BLaER1 (cell line): ENCODE measurements around the gene IDH2.

Source experiments
- H3K27ac ChIP-seq: shearing (Covaris generic); formaldehyde crosslinking; 2 replicates; pipeline ENCODE4 v1.8.1; 2022
- H3K27me3 ChIP-seq: shearing (Covaris generic); formaldehyde crosslinking; 2 replicates; pipeline ENCODE4 v1.8.1; 2022
- H3K36me3 ChIP-seq: shearing (Covaris generic); formaldehyde crosslinking; 2 replicates; pipeline ENCODE4 v1.8.1; 2022
- H3K4me1 ChIP-seq: shearing (Covaris generic); formaldehyde crosslinking; 2 replicates; pipeline ENCODE4 v1.8.1; 2022
- H3K4me2 ChIP-seq: shearing (Covaris generic); formaldehyde crosslinking; 2 replicates; pipeline ENCODE4 v1.8.1; 2022
- H3K4me3 ChIP-seq: shearing (Covaris generic); formaldehyde crosslinking; 2 replicates; pipeline ENCODE4 v1.8.1; 2022
- H3K9ac ChIP-seq: shearing (Covaris generic); formaldehyde crosslinking; 2 replicates; pipeline ENCODE4 v1.8.1; 2022
- H3K9me3 ChIP-seq: shearing (Covaris generic); formaldehyde crosslinking; 2 replicates; pipeline ENCODE4 v1.8.1; 2022
- H4K20me1 ChIP-seq: shearing (Covaris generic); formaldehyde crosslinking; 2 replicates; pipeline ENCODE4 v1.8.1; 2022
- Cebpa-rat ChIP-seq: shearing (Covaris generic); IDR thresholded peaks from 2 replicates; pipeline ENCODE4 v1.8.1; 2022

Gene IDH2

GRCh38 chr15:90039996-90040395 is 62.3 kb downstream of the IDH2 start:
- H3K9ac ChIP-seq: 0 out of 2 replicates have a peak overlapping the region, but pooled peaks have one; percentile 38
- peak overlapping the region; percentile 88 for H3K4me2 ChIP-seq
- H3K4me3 ChIP-seq: no peak overlapping the region; the same call in 1 of the 2 replicates

GRCh38 chr15:90038632-90039095 is 63.6 kb downstream of the IDH2 start:
- Histone ChIP-seq H3K27me3 (no peaks in the 10 kb centered on the region), H3K36me3 (no peaks in the 10 kb centered on the region), H3K4me1 (peaks cover 99% of the 10 kb centered on the region), H4K20me1 (no peaks in the 10 kb centered on the region), H3K4me2 (peak overlapping the region; percentile 88), H3K4me3 (no peak overlapping the region), H3K9ac (no peak overlapping the region), H3K27ac (no peak overlapping the region), H3K9me3 (no peaks in the 10 kb centered on the region)
- TF ChIP-seq Cebpa-rat: no peak

More at GRCh38 chr15:90039996-90040395, 62.3 kb downstream of the IDH2 start:
- H3K9me3 ChIP-seq: no peaks in the 10 kb centered on the region
- no peaks in the 10 kb centered on the region for H4K20me1 ChIP-seq
- 0 out of 2 replicates have a peak, but pooled peaks cover 4% of the 10 kb centered on the region for H3K36me3 ChIP-seq
- H3K27me3 ChIP-seq: no peaks in the 10 kb centered on the region
- no peak for TF ChIP-seq Cebpa-rat
- H3K27ac ChIP-seq: 0 out of 2 replicates have a peak overlapping the region, but pooled peaks have one; percentile 45
- H3K4me1 ChIP-seq: peaks cover 100% of the 10 kb centered on the region

GRCh38 chr15:90037961-90038631 is 64.2 kb downstream of the IDH2 start:
- Histone ChIP-seq H4K20me1 (no peaks in the 10 kb centered on the region), H3K9me3 (no peaks in the 10 kb centered on the region), H3K36me3 (no peaks in the 10 kb centered on the region), H3K9ac (peak overlapping the region; percentile 37; the same call in 1 of the 2 replicates), H3K27me3 (no peaks in the 10 kb centered on the region), H3K4me1 (peaks cover 99% of the 10 kb centered on the region), H3K4me2 (peak overlapping the region; percentile 88), H3K4me3 (no peak overlapping the region), H3K27ac (peak overlapping the region; percentile 44)
- TF ChIP-seq Cebpa-rat: no peak

- H4K20me1 ChIP-seq: no peaks in the 10 kb centered on the region
- no peaks in the 10 kb centered on the region for H3K36me3 ChIP-seq
- H3K9me3 ChIP-seq: no peaks in the 10 kb centered on the region
- no peak for TF ChIP-seq Cebpa-rat
- H3K27me3 ChIP-seq: no peaks in the 10 kb centered on the region
- H3K4me3 ChIP-seq: no peak overlapping the region
- peak overlapping the region; percentile 88 for H3K4me2 ChIP-seq
- peak overlapping the region; percentile 37; the same call in 1 of the 2 replicates for H3K9ac ChIP-seq
- H3K27ac ChIP-seq: peak overlapping the region; percentile 44
- peaks cover 99% of the 10 kb centered on the region for H3K4me1 ChIP-seq
Measured at GRCh38 chr15:90037511-90037860, 64.8 kb downstream of the IDH2 start.

GRCh38 chr15:90036806-90037510 is 65.3 kb downstream of the IDH2 start:
- Histone ChIP-seq H3K27me3 (no peaks in the 10 kb centered on the region), H3K4me1 (peaks cover 99% of the 10 kb centered on the region), H3K4me3 (no peak overlapping the region), H3K9ac (no peak overlapping the region), H3K9me3 (no peaks in the 10 kb centered on the region), H3K27ac (peak overlapping the region; percentile 44), H3K36me3 (no peaks in the 10 kb centered on the region), H4K20me1 (no peaks in the 10 kb centered on the region), H3K4me2 (peak overlapping the region; percentile 88)
- no peak for TF ChIP-seq Cebpa-rat

- Histone ChIP-seq H3K4me1 (peaks cover 99% of the 10 kb centered on the region), H3K27ac (peak overlapping the region; percentile 44; the same call in 1 of the 2 replicates), H4K20me1 (no peaks in the 10 kb centered on the region)
Measured at GRCh38 chr15:90036343-90036742, 65.9 kb downstream of the IDH2 start.

GRCh38 chr15:90035840-90036230 is 66.4 kb downstream of the IDH2 start:
- H3K9me3 ChIP-seq: no peaks in the 10 kb centered on the region
- H3K36me3 ChIP-seq: no peaks in the 10 kb centered on the region
- peak overlapping the region; percentile 95 for H3K27ac ChIP-seq
- H3K9ac ChIP-seq: 0 out of 2 replicates have a peak overlapping the region, but pooled peaks have one; percentile 77
- TF ChIP-seq Cebpa-rat: no peak
- peaks cover 99% of the 10 kb centered on the region for H3K4me1 ChIP-seq
- H4K20me1 ChIP-seq: no peaks in the 10 kb centered on the region
- H3K4me2 ChIP-seq: peak overlapping the region; percentile 95
- H3K4me3 ChIP-seq: no peak overlapping the region
- H3K27me3 ChIP-seq: no peaks in the 10 kb centered on the region

More at GRCh38 chr15:90036343-90036742, 65.9 kb downstream of the IDH2 start:
- H3K9me3 ChIP-seq: no peaks in the 10 kb centered on the region
- no peak overlapping the region for H3K4me3 ChIP-seq
- no peak overlapping the region for H3K9ac ChIP-seq
- H3K27me3 ChIP-seq: no peaks in the 10 kb centered on the region
- peak overlapping the region; percentile 88 for H3K4me2 ChIP-seq
- TF ChIP-seq Cebpa-rat: no peak
- no peaks in the 10 kb centered on the region for H3K36me3 ChIP-seq

- no peak for TF ChIP-seq Cebpa-rat
Measured at GRCh38 chr15:90035095-90035839, 67.0 kb downstream of the IDH2 start.

GRCh38 chr15:90033448-90033847 is 68.8 kb downstream of the IDH2 start:
- peaks cover 99% of the 10 kb centered on the region for H3K4me1 ChIP-seq
- no peaks in the 10 kb centered on the region for H3K27me3 ChIP-seq
- no peaks in the 10 kb centered on the region for H4K20me1 ChIP-seq
- no peak for TF ChIP-seq Cebpa-rat
- peaks cover 3% of the 10 kb centered on the region; the same call in 1 of the 2 replicates for H3K36me3 ChIP-seq
- H3K4me2 ChIP-seq: peak overlapping the region; percentile 95
- peak overlapping the region; percentile 67 for H3K9ac ChIP-seq
- peak overlapping the region; percentile 95 for H3K27ac ChIP-seq
- H3K9me3 ChIP-seq: peaks cover 2% of the 10 kb centered on the region
- no peak overlapping the region; the same call in 1 of the 2 replicates for H3K4me3 ChIP-seq

More at GRCh38 chr15:90035095-90035839, 67.0 kb downstream of the IDH2 start:
- Histone ChIP-seq H4K20me1 (no peaks in the 10 kb centered on the region), H3K9me3 (no peaks in the 10 kb centered on the region), H3K9ac (peak overlapping the region; percentile 77), H3K4me1 (peaks cover 99% of the 10 kb centered on the region), H3K4me2 (peak overlapping the region; percentile 95), H3K36me3 (no peaks in the 10 kb centered on the region), H3K4me3 (peak overlapping the region; percentile 53), H3K27ac (peak overlapping the region; percentile 95), H3K27me3 (no peaks in the 10 kb centered on the region)
